ENCODE data around the gene ARFGAP3. TPM values are rescaled to one million over a fixed set of nuclear protein-coding genes. Genes with fewer than 3 reads are reported as not detected.
A peak's percentile ranks its signal among the peaks of the same experiment; 100 is the strongest.

ARFGAP3 gene
- total RNA-seq, 1 experiment from 2014 or later: 40.2 TPM

DNA sequence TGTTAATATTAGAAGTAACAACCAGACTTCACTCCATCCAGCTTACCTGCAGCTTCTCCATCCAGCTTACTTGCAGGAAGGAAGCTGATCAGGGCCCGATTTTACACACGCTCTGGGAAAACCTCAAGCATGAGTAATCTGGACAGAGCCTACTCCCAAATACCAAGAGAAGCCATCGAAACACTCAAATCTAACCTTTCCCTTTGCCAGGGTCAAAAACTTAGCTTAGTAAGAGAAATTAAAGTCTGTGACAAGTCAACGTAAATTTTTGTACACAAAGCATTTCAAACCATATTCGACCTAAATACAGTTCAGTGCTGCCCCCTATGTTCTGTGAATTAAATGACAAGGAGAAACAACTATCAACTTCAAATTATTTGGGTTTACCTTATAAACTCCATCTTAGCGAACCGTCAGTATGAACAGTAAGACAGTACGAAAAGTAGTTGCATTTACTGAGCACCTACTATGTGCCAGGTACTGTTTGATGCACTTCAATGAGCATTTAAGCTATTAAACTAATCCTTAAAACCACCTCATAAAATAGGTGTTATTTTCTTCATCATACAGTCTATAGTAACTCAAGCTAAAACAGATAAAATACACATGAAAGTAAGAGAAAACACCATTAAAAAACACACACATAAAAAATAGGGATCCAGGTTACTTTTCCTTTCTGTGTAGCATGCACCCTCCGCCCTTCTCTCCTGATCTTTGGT, 36.9 kb downstream of the ARFGAP3 start:
- peak; percentile 33 for DNase-seq (ENCODE audit: low read depth)

DNA sequence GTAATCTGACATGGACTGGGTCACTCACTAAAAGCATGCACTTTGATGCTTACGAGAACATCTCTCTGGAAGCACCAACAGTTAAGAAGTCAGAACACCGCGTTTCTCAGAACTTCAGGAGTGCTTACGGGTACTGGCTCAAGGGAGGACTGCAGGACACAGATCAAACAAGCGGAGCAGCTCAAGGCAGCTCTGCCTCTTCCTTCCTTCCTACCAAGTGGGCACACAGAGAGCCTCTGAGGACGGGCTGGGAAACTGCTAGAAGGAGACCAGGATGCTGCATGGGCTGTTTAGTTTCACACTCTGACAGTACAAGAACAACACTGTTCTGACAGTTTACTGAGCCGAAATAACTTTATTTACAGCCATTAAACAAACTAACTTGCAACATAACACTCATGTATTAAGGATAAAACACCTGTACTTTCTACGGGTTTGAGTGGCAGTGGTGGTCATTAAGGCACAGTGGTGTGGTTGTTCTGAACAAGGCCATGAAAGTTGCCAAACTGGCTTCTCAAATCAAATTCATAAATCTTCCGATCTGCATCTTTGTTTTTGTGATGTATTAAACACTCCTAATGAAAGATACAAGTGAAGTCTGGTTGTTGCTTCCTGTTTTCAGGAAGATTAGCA, 37.5 kb downstream of the ARFGAP3 start:
- DNase-seq (ENCODE audit: low read depth): no peak

DNA sequence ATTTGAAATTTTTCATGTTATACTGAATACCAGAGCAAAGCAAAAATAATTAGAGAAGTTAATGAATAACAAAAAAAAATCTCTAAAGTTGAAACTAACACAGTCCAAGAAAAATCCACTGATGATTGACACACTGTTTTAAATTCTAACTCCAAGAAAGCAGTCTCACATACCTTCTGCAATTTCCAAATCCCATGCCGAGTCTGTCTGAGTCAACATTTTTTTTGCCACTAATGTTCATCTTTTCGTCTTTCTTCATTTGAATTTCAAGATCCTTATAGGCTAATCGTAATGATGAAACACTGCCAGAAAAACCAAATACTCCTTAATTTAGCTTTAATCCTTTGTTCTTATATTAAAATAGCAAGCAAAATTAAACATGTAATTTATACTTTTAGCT, 39.5 kb downstream of the ARFGAP3 start:
- no peak for DNase-seq (ENCODE audit: low read depth)

GRCh38 chr22:42816336-42816735, 40.7 kb downstream of the ARFGAP3 start:
- no peak for DNase-seq (ENCODE audit: low read depth)

DNA sequence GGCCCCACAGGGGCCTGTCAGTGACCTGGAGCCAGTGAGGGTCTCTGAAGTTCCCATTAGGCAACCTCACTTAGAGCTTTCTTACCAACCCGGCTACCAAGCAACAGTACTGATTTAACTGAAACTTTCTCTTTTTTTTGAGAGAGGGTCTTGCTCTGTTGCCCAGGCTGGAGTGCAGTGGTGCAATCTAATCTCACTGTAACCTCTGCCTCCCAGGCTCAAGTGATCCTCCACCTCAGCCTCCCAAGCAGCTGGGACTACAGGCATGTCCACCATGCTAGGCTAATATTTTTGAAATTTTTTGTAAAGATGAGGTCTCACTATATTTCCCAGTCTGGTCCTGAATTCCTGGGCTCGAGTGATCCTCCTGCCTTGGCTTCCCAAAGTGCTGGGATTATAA, 42.5 kb downstream of the ARFGAP3 start:
- DNase-seq (ENCODE audit: low read depth): no peak

GRCh38 chr22:42814215-42814614, 42.9 kb downstream of the ARFGAP3 start:
- no peak for DNase-seq (ENCODE audit: low read depth)

- no peak for DNase-seq (ENCODE audit: low read depth)
Observed at GRCh38 chr22:42813501-42813900, 43.6 kb downstream of the ARFGAP3 start.

GRCh38 chr22:42811459-42811858, 45.6 kb downstream of the ARFGAP3 start:
- DNase-seq (ENCODE audit: low read depth): no peak

DNA sequence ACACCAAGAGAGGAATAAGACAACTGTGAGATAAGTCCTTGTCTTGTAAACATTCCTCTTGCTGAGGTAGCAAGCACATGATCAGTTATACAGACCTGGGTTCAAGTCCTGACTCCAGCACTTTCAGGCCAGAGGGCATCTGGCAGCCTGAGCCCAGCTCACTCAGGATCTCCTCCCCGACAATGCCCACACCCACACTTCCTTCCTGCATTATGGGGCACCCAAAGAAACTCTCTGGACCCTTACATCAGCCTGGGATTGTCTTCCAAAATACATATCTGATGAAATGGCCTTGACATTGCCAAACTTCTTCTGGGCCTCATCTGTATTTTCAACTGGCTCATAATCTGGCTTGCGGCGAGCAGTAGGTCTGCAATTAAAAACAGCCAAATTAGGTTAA, 48.6 kb downstream of the ARFGAP3 start:
- no peak for DNase-seq (ENCODE audit: low read depth)

- no peak for DNase-seq (ENCODE audit: low read depth)
Observed at GRCh38 chr22:42807185-42807584, 49.9 kb downstream of the ARFGAP3 start.

DNA sequence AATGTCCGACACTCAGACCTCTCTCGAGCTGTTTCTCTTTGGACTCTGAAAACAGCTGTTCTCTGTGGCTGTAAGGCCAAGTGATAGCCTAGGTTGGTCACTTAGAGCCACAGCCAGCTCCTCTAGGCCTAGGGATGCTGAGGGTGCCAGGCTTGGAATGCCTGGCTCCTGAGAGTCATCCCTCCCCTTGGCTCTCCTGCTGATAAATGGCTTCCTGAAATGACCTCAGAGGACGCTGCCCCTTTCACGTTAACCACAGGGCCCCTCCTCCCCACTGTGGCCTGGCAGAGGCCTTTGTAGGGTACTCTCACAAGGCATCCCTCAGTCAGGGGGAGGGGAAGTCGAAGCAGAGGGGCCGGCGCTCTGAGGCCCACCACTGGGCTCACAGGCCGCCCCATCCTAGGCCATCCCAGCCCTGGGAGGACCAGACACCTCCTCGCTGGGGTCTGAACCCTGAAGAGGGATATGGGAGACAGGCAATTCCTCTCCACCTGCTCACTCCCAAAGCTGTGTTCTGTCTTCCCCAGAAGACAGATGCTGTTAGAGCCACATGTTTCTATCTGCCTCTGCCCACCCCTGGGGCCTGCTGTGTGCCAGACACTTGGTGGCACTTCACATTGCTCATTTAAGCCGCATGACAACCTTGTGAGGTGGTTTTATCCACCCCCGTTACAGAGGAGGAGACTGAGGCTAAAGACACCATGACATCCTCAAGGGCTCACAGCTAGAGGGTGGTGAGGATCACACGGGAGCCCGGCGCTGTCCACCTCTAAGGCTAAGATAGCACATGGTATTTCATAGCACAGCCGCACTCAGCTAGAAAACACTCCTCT, 50.9 kb downstream of the ARFGAP3 start:
- no peak for DNase-seq (ENCODE audit: low read depth)

- DNase-seq (ENCODE audit: low read depth): no peak
Observed at GRCh38 chr22:42805016-42805997, 51.8 kb downstream of the ARFGAP3 start.

DNA sequence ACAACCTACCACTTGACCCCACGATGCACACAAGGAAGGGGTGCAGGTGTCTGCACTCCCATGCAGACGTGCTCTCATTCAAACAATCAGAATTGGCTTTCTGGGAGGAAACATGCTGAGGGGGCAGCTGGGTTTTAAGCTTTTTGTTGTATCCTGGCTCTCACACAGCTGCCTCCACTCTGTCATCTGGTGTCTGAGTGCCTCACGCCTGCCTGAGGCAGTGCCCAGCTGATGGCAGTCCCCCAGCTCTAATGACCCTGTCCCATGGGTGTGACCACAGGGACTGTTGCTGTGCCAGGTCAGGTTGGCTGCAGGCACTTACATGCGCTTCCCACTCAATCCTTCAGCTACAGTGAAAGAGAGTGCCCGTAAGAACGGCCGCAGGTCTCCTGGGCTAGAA, 53.7 kb downstream of the ARFGAP3 start:
- DNase-seq (ENCODE audit: low read depth): no peak

GRCh38 chr22:42801252-42802080, 55.6 kb downstream of the ARFGAP3 start:
- no peak for DNase-seq (ENCODE audit: low read depth)

- DNase-seq (ENCODE audit: low read depth): no peak
Observed at GRCh38 chr22:42800451-42801251, 56.4 kb downstream of the ARFGAP3 start.

DNA sequence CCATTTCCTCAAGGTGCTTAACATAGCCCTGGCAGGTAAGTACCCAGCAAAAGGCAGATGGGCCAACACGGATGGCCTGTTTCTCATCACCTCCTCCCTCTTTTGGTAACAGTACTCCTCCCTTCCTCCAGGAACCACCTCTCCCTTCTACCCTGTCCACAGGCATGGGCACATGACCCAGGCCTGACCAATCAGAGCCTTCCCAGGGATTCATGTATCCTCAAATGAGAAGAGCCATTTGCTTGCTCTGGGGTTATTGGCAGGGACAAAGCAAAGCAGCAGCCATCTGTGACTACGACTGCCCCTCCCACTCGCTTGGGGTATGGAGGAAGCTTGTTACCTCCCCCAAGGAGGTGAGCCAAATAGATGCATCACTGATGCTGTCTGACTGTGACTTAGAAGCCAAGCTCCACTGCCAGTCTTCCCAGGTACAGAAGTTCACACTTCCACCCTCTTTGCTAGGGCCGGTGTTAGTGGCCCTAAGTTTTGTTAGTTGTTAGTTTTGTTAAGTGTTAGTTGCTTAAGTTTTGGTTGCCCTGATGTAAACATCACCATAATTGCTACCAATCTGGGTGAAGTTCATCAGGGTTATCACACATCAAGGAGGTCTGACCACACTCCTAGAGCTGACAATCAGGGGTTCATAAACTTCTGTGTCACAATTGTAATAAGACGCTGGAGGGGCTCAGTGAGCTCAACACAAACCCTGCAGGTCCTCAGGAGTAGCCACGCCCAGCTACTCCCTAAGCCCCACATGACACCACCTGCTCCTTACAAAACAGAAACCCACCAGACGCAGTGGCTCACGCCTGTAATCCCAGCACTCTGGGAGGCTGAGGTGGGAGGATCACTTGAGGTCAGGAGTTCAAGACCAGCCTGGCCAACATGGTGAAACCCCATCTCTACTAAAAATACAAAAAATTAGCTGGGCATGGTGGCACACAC, 57.3 kb downstream of the ARFGAP3 start:
- no peak for DNase-seq (ENCODE audit: low read depth)

DNA sequence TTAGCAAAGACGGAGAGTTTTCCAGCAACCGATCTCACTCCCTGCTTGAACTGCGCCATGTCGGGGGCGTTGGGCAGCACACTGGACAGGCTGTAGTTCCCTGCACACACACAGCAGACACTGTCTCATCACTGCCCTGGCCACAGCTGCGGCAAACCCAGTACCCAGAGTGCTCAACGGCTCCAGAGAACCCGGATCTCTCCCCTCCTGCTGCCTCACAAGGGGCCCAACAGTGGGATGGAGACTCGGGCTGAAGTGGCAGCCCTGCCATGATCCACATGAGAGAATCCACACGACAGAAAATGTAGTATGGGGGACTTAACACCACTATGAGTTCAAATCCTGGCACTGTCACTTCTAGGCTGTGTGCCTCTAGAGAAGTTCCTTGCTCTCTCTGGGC, 58.0 kb downstream of the ARFGAP3 start:
- DNase-seq (ENCODE audit: low read depth): no peak

GRCh38 chr22:42797011-42797410, 60.1 kb downstream of the ARFGAP3 start:
- no peak for DNase-seq (ENCODE audit: low read depth)

DNA sequence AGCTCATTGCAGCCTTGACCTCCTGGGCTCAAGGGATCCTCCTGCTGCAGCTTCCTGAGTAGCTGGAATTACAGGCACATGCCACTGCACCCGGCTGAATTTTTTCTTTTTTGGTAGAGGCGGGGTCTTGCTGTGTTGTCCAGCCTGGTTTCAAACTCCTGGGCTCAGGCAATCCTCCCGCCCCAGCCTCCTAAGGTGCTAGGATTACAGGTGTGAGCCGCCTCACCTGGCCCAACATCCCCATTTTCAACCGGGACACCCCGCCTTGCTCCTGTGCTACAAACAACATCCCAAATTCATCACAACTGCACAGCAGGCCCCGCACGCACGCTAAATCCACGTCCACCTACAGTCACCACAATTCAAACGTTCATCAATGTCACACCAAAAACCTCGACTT, 61.0 kb downstream of the ARFGAP3 start:
- no peak for DNase-seq (ENCODE audit: low read depth)
